ENCODE results near the gene CIAO3. TPM values are rescaled to one million over a fixed set of nuclear protein-coding genes. Genes with fewer than 3 reads are reported as not detected.

CIAO3 gene
- polyA plus RNA-seq, 3 donors from 2014 or later: 4.6 to 25.5 (median 17.5) TPM

DNA sequence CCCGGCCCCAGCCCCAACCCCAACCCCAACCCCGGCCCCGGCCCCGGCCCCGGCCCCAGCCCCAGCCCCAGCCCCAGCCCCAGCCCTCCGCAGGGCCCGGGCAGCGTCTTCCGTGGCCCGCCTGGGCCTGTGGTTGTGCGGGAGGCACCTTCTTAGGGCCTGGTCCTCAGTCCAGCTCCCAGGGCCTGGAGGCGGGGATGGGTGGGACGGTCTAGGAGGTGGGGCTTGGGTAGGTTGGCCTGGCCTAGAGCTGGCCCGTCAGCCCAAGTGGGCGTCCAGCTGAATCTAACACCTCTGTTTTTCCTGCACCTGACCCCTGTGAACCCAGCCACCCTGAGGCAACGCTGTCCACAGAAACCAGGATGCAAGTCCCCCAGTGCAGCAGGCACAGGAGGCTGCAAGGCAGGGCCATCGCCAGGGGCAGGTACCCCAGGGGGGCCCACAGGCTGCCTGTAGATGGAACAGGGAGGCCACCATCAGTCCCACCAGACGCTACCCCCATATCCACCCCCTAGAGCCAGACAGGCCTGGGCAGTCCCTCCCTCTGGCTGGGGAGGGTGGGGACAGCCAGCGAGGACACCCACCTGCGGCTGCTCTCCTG, 28.5 kb upstream of the CIAO3 start:
- Mint-ChIP-seq H3K4me3 (no peak overlapping the region), H3K27me3 (ENCODE audit: low read depth in 3 of 3) (peaks cover 0 to 2% (median 1%) of the 10 kb centered on the region in 3 donors), H3K4me1 (no peaks in the 10 kb centered on the region), H3K36me3 (no peaks in the 10 kb centered on the region), H3K27ac (no peak overlapping the region), H3K9me3 (no peaks in the 10 kb centered on the region)
- DNase-seq: no peak

DNA sequence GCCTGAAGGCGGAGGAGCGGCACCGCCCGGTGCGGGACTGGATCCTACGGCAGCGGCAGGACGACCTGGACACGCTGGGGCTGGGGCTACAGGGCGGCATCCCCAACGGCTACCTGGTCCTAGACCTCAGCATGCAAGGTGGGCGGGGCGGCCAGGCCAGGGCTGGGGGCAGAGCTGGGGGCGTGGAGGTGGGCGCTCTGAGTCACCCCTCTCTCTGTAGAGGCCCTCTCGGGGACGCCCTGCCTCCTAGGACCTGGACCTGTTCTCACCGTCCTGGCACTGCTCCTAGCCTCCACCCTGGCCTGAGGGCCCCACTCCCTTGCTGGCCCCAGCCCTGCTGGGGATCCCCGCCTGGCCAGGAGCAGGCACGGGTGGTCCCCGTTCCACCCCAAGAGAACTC, 27.6 kb upstream of the CIAO3 start:
- no peaks in the 10 kb centered on the region for H3K36me3 Mint-ChIP-seq
- H3K4me3 Mint-ChIP-seq: no peak overlapping the region
- no peak overlapping the region for H3K27ac Mint-ChIP-seq
- H3K4me1 Mint-ChIP-seq: no peaks in the 10 kb centered on the region
- no peak for DNase-seq
- H3K9me3 Mint-ChIP-seq: no peaks in the 10 kb centered on the region
- peaks cover 0 to 2% (median 1%) of the 10 kb centered on the region in 3 donors for H3K27me3 Mint-ChIP-seq (ENCODE audit: low read depth in 3 of 3)

DNA sequence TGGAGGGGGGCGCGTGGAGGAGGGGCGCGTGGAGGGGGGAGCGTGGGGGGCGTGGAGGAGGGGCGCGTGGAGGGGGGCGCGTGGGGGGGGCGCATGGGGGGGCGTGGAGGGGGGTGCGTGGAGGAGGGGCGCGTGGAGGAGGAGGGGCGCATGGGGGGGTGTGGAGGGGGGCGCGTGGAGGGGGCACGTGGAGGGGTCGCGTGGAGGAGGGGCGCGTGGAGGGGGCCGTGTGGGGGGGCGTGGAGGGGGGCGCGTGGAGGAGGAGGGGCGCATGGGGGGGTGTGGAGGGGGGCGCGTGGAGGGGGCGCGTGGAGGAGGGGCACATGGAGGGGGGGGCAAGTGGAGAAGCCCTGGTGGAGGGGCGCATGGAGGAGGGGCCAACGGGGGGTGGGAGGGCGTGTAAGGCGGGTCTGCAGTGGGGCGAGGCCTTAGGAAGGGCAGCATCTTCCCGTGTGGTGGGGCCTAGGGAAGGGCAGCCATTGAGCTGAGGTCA, 27.0 kb upstream of the CIAO3 start:
- no peaks in the 10 kb centered on the region for H3K9me3 Mint-ChIP-seq
- H3K36me3 Mint-ChIP-seq: no peaks in the 10 kb centered on the region
- H3K27me3 Mint-ChIP-seq (ENCODE audit: low read depth in 3 of 3): peaks cover 0 to 2% (median 1%) of the 10 kb centered on the region in 3 donors
- H3K27ac Mint-ChIP-seq: no peak overlapping the region
- no peaks in the 10 kb centered on the region for H3K4me1 Mint-ChIP-seq
- no peak overlapping the region for H3K4me3 Mint-ChIP-seq
- DNase-seq: no peak

DNA sequence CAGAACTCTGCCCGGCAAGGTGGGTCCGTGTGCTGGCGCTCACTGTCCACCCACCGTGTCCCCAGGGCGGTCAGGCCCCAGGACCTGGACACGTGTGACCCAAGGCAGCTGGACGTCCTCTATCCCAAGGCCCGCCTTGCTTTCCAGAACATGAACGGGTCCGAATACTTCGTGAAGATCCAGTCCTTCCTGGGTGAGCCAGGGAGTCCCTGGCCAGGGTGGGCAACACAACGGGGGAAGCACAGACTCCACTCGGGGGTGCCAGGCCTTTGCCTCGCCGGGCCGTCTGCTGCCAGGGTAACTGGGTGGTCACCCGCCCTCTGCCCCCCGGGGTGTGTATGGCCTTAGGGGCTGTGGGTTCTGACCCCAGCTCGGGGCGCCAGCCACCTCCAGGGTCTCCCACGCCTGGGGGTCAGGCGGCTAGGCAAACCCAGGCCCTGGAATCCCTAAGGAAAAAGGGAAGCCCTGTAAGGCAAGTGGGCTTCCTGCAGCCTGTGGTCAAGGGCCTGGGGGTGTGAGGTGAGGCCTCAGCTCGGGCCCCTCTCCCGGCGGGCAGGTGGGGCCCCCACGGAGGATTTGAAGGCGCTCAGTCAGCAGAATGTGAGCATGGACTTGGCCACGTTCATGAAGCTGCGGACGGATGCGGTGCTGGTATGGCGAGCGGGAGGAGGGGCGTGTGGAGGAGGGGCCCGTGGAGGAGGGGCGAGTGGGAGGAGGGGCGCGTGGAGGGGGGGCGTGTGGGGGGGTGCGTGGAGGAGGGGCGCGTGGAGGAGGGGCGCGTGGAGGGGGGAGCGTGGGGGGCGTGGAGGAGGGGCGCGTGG, 26.2 kb upstream of the CIAO3 start:
- Mint-ChIP-seq H3K4me3 (no peak overlapping the region), H3K27me3 (ENCODE audit: low read depth in 3 of 3) (peaks cover 0 to 2% (median 1%) of the 10 kb centered on the region in 3 donors), H3K9me3 (no peaks in the 10 kb centered on the region), H3K36me3 (no peaks in the 10 kb centered on the region), H3K4me1 (no peaks in the 10 kb centered on the region), H3K27ac (no peak overlapping the region)
- DNase-seq: no peak

DNA sequence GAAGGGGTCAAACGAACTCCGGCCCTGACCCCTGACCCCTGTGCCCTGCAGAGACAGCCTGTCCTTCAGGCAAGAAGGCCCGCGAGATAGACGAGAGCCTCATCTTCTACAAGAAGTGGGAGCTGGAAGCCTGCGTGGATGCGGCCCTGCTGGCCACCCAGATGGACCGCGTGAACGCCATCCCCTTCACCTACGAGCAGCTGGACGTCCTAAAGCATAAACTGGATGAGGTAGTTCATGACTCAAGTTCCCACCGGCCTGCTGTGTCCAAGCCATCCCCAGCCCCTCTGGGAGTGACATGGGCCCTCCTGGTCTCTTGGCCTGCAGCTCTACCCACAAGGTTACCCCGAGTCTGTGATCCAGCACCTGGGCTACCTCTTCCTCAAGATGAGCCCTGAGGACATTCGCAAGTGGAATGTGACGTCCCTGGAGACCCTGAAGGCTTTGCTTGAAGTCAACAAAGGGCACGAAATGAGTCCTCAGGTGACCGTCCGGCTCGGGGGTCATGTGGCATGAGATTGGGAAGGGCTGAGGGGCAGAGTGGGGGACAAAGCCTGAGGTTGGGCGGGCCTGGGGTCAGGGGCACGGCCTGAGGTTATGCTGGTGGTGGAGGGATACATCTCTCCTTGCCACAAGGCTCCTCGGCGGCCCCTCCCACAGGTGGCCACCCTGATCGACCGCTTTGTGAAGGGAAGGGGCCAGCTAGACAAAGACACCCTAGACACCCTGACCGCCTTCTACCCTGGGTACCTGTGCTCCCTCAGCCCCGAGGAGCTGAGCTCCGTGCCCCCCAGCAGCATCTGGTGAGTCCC, 25.4 kb upstream of the CIAO3 start:
- Mint-ChIP-seq H3K27me3 (ENCODE audit: low read depth in 3 of 3) (no peaks in the 10 kb centered on the region), H3K36me3 (no peaks in the 10 kb centered on the region), H3K27ac (no peak overlapping the region), H3K4me1 (no peaks in the 10 kb centered on the region), H3K9me3 (no peaks in the 10 kb centered on the region), H3K4me3 (no peak overlapping the region)
- no peak for DNase-seq

DNA sequence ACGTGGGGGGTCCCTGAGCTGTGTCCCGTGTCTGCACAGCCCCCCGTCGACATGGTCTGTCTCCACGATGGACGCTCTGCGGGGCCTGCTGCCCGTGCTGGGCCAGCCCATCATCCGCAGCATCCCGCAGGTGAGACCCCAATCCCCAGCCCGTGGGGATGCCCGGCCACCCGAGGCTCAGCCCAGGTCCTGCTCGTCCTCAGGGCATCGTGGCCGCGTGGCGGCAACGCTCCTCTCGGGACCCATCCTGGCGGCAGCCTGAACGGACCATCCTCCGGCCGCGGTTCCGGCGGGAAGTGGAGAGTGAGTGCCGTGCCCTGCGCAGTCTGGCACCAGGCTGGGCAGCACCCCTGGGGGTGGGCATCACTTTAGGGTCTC, 24.7 kb upstream of the CIAO3 start:
- no peaks in the 10 kb centered on the region for H3K9me3 Mint-ChIP-seq
- H3K4me1 Mint-ChIP-seq: no peaks in the 10 kb centered on the region

DNA sequence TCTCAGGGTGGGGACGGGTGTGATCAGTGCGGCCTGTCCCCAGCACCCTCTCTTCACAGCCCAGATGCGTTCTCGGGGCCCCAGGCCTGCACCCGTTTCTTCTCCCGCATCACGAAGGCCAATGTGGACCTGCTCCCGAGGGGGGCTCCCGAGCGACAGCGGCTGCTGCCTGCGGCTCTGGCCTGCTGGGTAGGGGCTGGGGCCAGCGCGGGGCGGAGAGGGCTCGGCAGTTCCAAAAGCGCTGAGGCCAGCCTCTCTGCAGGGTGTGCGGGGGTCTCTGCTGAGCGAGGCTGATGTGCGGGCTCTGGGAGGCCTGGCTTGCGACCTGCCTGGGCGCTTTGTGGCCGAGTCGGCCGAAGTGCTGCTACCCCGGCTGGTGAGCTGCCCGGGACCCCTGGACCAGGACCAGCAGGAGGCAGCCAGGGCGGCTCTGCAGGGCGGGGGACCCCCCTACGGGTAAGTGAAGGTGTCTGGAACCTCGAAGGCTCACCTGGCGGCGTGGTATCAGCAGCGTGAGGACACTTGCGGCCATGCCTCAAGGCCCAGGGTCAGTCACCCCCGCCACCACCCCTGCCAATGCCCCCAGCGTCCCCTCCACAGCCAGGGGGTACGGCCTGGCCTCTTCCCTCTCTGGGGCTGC, 24.2 kb upstream of the CIAO3 start:
- H3K4me1 Mint-ChIP-seq: no peaks in the 10 kb centered on the region
- no peaks in the 10 kb centered on the region for H3K36me3 Mint-ChIP-seq
- no peaks in the 10 kb centered on the region for H3K27me3 Mint-ChIP-seq (ENCODE audit: low read depth in 3 of 3)
- H3K4me3 Mint-ChIP-seq: no peak overlapping the region
- H3K9me3 Mint-ChIP-seq: no peaks in the 10 kb centered on the region
- DNase-seq: no peak
- H3K27ac Mint-ChIP-seq: no peak overlapping the region

More for the DNA sequence above, 24.7 kb upstream of the CIAO3 start:
- no peak overlapping the region for H3K4me3 Mint-ChIP-seq
- H3K36me3 Mint-ChIP-seq: no peaks in the 10 kb centered on the region
- H3K27me3 Mint-ChIP-seq (ENCODE audit: low read depth in 3 of 3): no peaks in the 10 kb centered on the region
- no peak for DNase-seq
- no peak overlapping the region for H3K27ac Mint-ChIP-seq

DNA sequence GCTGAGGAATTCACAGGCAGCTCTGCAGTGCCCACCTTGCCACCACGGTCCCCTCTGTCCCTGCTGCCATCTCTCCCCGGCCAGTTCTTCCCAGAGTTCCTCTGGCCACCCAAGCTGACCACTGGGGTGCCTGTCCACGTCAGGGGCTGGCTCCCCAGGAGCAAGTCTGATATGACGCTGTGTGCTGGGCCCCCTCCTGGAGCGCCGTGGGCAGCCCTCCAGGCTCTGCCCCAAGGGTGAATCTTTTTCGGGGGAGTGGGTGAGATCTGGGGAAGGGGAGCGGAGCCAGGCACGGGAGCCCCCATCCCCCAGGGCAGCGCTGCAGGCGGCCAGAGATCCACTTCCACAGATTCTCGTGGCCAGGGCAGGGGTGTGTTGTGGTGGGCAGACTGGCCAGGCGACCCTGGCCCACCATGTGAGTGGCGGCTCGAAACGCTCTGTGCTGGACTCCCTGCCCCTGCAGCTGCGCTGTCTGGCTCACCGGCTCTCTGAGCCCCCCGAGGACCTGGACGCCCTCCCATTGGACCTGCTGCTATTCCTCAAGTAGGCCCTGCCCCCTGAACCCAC, 23.5 kb upstream of the CIAO3 start:
- no peak overlapping the region for H3K4me3 Mint-ChIP-seq
- no peaks in the 10 kb centered on the region for H3K4me1 Mint-ChIP-seq
- no peaks in the 10 kb centered on the region for H3K9me3 Mint-ChIP-seq
- H3K27me3 Mint-ChIP-seq (ENCODE audit: low read depth in 3 of 3): no peaks in the 10 kb centered on the region
- H3K27ac Mint-ChIP-seq: no peak overlapping the region
- H3K36me3 Mint-ChIP-seq: no peaks in the 10 kb centered on the region
- DNase-seq: no peak

DNA sequence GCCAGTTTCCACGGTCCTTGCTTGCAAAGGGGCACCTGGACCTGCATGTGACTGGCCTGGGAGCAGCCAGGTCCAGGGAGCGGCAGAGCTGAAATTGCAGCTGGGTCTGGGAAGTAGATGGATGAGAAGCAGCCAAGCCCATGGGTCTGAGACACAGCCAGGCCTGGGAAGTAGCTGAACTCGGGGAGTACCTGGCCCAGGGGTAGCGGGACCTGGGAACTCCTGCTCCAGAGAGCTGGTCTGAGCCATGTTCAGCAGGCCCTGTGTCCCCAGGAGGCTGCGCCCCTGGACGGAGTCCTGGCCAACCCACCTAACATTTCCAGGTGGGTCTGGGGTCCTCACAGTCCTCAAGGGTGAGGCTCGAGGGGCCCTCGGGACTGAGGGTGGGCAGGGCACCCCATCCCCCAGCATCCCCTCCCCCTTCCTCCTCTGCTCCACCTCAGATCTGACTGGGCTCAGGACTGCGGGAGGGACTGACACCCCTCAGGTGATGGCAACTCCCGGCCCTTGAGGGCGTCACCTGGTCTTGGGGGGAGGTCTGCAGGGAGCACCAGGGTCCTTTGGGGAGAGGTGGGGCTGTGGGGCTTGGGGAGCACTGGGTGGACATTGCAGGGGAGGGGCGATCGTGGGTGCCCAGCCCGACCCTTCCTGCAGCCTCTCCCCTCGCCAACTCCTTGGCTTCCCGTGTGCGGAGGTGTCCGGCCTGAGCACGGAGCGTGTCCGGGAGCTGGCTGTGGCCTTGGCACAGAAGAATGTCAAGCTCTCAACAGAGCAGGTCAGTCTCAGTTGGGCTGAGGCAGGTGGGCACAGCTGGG, 22.8 kb upstream of the CIAO3 start:
- no peaks in the 10 kb centered on the region for H3K9me3 Mint-ChIP-seq
- H3K4me1 Mint-ChIP-seq: no peaks in the 10 kb centered on the region
- H3K27me3 Mint-ChIP-seq (ENCODE audit: low read depth in 3 of 3): no peaks in the 10 kb centered on the region
- H3K4me3 Mint-ChIP-seq: no peak overlapping the region
- DNase-seq: no peak
- H3K27ac Mint-ChIP-seq: no peak overlapping the region
- H3K36me3 Mint-ChIP-seq: no peaks in the 10 kb centered on the region

DNA sequence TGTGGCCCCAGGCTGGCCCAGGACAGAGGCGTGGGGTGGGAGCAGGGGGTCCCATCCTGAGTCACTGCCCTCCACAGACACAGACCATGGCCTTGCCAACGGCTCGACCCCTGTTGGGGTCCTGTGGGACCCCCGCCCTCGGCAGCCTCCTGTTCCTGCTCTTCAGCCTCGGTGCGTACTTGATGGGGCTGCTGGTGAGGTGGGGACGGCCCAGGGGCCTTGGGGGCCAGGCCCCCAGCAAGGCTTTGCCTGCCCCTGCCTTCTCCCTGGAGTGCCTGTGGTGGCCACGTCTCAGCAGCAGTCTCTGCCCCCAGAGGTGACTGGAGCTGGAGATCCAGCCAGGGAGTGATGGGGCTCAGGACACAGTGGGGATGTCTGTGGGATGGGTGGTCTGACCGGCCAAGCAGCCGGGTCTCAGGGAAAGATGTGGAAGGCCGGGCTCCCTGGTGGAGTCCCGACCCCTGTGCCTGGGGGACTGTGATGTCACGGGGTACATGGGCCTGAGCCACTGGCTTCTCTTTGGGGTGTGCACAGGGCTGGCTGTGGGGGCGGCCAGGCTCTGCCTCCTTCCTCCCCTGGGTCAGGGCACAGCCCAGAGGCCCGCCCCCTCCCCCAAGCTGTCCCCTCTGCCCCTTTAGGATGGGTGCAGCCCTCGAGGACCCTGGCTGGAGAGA, 21.9 kb upstream of the CIAO3 start:
- H3K9me3 Mint-ChIP-seq: no peaks in the 10 kb centered on the region
- H3K36me3 Mint-ChIP-seq: no peaks in the 10 kb centered on the region
- no peak overlapping the region for H3K4me3 Mint-ChIP-seq
- no peak for DNase-seq
- no peaks in the 10 kb centered on the region for H3K27me3 Mint-ChIP-seq (ENCODE audit: low read depth in 3 of 3)
- H3K4me1 Mint-ChIP-seq: no peaks in the 10 kb centered on the region
- H3K27ac Mint-ChIP-seq: no peak overlapping the region

DNA sequence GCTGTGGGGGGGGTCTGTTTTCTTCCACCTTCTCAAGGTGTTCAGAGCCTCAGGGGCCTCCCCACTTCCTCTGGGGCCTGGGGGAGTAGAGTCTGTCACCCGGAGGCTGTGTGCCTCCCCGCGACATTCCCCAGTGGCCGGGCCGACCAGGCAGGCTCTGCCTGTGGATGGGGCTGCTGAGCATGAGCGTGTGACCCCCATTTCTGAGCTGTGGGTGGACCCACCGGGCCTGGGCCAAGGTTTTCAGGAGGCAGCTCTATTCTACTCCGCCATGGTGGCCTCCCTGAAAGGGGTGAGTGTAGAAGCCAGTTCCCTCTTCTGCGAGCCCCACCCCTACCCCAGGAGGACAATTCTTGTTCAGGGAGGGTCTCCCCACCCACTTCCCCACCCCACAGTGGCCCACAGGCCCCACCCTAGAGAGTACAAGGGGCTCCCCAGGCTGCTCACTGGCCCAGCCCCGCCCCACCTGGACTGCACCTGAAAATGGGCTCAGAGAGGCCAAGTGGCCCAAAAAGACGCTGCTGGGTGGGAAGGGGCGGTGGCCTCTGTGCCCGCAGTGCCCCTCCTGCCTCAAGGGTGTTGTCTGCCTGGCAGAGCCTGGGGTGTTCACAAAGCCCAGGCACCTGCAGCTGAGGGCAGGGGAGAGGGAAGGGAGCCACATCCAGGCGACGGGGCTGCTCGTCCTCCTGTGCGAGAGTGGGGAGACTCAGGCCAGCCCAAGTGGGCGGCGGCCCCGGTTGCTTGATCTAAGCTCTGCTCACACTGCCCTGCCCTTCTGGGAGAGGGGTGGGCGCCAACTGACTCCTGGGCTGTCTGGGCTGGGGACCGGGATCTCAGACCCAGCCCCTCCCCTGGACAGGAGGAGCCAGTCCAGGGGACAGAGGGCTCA, 21.1 kb upstream of the CIAO3 start:
- Mint-ChIP-seq H3K36me3 (no peaks in the 10 kb centered on the region), H3K4me1 (no peaks in the 10 kb centered on the region), H3K27ac (no peak overlapping the region), H3K4me3 (no peak overlapping the region), H3K27me3 (ENCODE audit: low read depth in 3 of 3) (no peaks in the 10 kb centered on the region), H3K9me3 (no peaks in the 10 kb centered on the region)
- no peak for DNase-seq

All from immature natural killer cell (primary cell).